AG20443 (cell line): ENCODE results near the gene B3GLCT.
"Not testable (repeated sequence)": the region's sequence is repeated elsewhere in the genome, so short reads cannot be mapped to it uniquely, and the experiment has no call there.

Source experiments
- DNase-seq: peaks from one replicate; pipeline ENCODE4 v3.0.0; 2012; ENCODE audit warnings: low spot score, mixed read lengths

Gene B3GLCT

DNA sequence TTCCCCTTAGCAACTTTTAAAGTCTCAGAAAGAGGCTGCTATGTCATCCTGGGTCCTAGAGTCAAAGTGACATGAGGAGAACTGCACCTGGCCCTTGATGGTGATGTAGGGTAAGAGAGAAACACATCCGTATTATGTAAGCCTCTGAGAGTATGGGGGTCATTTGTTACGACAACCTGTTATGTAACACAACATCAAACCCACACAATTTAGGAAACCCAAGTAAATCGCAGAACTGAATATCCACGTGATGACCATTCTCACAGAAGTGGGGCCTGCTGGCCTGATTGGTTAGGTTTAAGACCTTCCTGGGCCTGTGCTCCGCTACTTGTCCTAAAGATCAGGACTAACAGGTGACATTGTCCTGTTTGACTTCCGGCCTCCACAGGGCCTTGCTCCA lies 15.3 kb upstream of the B3GLCT start:
- DNase-seq, result no peak

- DNase-seq, result no peak
Measured at GRCh38 chr13:31184981-31185645, 14.7 kb upstream of the B3GLCT start.

- DNase-seq, result no peak
Measured at GRCh38 chr13:31191748-31192147, 8.0 kb upstream of the B3GLCT start.

- no peak for DNase-seq
Measured at GRCh38 chr13:31192306-31192705, 7.5 kb upstream of the B3GLCT start.

DNA sequence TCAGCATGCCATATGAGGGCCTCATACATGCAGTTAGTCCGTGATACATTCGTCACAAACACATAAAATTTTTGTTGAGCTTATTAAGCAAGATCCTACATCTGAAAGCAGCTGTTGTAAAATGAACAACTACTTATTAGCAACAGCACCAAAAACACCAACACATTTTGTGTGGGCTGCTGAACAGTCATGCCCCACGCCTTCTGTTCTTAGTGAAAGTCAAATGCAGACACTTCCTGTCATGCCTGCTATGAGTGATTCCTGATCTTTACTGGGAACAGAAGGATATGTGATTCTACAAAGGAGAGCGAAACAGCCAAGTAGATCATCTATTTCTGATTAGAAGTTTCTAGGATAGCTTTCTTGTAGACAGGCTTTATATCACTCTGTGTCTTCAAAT lies 4.2 kb upstream of the B3GLCT start:
- no peak for DNase-seq

DNA sequence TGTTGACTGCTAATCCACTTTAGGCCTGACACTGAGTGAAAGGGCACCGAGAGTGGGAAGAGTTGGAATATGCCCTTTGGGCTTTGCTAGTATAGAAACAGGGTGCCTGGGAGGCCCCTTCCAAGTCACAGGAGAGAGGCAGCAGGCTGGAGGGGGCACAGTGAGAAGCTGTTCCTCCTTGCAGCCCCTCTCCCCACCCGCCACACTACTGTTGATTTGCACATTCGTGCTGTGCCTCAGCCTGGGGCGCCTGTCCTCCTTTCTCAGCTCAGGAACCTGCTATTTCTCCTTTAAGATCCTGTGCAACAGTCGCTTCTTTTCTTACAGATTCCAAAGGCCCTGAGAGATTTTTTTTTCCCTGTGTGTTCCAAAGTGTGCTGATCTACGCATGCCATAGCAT lies 2.8 kb upstream of the B3GLCT start:
- no peak for DNase-seq

- no peak for DNase-seq
Measured at GRCh38 chr13:31198519-31198918, 1.3 kb upstream of the B3GLCT start.

DNA sequence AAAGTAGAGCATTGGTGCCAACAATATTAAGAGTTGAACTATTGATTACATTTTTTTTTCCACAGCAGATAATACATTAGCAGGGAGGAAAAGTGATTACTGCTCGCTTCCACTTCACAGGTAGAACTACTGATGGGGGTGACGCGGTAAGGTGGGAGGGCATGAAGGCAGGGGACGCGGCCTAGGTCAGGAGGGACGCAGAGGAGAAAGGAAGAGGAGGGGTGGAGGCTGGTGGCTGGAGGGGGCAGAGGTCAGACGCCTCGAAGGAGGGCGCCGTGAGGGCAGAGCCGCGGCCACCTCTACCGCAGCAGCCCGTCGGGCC lies 287 bp upstream of the B3GLCT start:
- DNase-seq, result no peak

DNA sequence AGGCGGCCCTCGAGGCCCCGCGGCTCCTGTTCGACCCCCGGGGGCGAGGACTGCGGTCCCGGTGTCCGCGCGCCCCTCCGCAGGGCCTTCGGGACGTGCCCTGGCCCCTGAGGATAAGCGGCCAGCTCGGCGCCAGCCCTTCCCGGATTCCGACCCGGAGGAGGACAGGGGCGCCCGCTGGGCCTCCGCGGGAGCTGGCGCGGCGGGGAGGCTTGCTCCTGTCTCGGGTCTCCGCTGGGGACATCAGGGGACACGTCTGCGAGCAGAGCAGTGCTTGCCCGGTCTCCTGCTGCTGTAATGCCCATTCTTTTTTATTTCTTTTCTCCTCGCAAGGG lies 829 bp downstream of the B3GLCT start:
- DNase-seq, result no peak

DNA sequence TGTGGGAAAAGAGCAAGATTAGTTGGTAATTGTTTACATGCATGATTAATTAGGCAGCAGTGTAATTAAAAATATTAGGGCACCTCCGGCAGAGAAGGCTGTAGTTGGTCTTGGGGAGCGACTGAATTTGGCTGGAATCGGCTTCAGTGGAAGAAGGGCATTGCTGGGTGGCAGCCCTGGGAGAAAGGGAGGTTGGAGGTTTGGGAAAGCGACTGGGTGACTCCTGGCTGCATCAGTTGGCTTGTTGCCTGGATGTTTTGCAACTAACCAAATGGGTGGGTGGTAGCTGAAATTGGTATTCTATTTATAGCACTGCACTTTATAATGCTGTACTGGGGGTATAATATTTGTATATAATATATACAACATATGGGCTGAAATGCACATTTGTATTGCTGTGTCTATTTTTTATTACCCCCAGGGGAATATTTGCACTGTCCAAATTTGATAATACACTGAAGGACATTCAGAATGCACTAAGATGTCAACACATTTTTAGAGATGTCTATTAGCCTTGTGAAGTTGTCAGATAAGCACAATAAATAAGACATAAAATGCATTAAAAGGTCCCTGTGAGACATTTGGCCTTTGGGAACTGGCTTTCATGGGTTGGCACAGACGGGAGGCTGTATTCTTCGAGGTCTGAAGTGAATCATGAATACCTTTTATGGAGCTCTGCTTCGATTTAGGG lies 1.7 kb downstream of the B3GLCT start:
- peak; percentile 44 for DNase-seq

GRCh38 chr13:31204592-31204991 lies 4.8 kb downstream of the B3GLCT start:
- DNase-seq, result peak; percentile 61

DNA sequence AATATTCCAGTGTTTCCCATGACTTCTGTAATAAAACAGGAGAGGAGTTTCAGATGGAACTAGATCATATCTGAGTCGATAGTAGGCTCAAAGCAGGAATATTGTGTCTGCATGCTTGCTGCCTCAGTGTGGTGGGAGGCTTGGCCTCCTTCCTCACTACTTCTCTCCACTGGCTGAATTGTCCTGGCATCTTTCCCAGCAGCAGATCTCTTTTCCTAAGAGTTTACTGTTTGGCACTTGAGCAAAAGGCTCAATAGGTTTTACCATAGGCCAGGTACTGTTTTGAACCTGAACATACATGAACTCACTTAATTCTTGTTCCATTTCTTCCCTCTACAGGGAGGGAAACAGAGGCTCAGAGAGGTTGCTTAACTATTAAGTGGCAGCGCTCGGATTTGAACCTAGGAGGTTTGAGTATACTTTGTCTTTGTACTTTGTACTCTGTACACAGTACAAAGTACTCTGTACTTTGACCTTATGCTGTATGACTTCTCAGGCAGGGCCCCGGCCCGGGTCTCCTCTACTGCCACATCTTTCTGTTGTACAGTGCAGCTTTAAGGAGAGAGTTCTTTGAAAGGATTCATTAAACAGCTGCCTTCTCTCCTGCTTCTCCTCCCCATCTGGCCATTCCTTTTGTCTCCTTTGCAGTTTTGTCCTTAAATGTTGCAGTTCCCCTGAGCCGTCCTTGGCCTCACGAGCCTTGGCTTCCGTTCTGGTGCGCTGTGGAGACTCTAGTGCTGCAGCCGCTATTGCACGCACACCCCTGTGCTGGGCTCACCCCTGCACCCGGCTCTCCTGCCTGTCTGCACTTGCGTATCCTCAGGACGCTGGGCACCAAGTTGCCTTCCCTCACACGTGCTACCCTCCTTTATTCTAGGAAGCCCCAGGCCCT lies 8.1 kb downstream of the B3GLCT start:
- peak; percentile 47 for DNase-seq

- no peak for DNase-seq
Measured at GRCh38 chr13:31208559-31209122, 8.9 kb downstream of the B3GLCT start.

DNA sequence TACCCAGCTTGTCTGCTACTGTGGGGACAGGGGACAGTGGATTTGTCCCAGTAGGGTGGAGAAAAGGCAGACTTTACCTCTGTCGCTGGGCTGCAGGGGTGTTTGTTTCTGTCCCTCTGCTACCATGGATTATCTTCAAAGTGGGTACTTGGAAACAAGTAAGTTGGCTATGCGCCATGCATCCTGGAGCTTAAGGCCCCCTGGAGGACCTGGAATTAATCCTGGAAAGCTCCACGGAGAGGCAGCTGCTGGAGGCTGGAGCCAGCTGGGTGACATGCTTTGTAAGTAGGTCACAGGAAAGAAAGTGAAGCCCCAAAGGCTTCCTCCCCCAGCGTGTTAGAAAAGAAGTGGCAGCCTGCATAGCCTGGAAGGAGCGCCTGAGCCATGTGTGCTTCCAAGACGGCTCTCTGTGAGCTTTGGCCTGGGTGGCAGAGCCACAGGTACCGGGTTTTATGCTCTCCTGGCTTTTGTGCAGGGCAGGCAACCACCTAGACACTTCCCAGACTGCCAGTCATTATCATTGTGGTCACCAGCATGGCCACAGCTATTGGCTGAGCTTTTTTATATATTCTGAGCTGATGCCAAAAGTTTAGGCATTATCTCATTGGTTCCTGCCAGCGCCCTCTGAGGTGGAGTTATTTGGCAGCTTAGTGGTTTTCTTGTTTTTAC lies 9.5 kb downstream of the B3GLCT start:
- DNase-seq, result peak; percentile 73

- DNase-seq, result no peak
Measured at GRCh38 chr13:31209841-31210210, 10.1 kb downstream of the B3GLCT start.

GRCh38 chr13:31213651-31214289 lies 14.0 kb downstream of the B3GLCT start:
- DNase-seq, result peak; percentile 20

- no peak for DNase-seq
Measured at GRCh38 chr13:31214435-31214834, 14.7 kb downstream of the B3GLCT start.

DNA sequence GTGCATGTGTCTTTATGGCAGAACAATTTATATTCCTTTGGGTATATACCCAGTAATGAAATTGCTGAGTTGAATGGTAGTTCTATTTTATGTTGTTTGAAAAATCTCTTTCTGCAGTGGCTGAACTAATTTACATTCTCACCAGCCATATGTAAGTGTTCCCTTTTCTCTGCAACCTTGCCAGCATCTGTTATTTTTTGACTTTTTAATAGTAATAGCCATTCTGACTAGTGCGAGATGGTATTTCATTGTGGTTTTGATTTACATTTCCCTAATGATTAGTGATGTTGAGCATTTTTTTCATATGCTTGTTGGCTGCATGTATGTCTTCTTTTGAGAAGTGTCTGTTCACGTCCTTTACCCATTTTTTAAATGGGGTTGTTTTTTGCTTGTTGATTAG lies 17.1 kb downstream of the B3GLCT start:
- not testable (repeated sequence) for DNase-seq

DNA sequence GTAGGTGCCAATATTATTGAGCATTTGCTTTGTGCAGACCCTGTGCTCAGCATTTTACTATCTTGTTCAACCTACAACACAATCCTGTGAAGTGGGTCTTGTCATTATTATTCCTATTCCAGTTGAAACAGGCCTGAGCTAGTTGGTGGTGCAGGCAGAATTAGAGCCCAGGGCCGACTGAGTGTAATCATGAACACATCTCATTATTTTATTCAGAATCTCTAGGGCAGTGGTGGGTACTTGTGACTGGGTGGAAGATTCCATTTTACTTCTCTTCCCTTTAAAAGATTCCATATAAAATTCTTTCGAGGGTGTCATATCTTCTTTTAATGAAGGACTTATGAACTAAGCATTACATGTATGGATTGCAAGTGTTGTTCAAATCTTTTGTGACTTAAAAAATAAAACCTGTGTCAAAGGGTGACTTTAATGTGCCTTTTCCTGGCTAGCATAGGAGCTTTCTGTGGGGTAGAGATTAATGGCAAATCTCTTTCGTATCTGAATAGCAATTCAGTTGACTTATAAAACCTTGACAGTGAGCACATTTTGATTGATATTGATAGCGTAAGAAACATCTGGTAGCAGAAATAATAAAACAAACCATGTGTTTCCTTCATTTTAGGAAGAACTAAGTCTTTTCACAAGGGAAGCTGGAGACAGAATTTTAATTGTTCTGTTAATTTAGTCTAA lies 20.3 kb downstream of the B3GLCT start:
- DNase-seq, result no peak

DNA sequence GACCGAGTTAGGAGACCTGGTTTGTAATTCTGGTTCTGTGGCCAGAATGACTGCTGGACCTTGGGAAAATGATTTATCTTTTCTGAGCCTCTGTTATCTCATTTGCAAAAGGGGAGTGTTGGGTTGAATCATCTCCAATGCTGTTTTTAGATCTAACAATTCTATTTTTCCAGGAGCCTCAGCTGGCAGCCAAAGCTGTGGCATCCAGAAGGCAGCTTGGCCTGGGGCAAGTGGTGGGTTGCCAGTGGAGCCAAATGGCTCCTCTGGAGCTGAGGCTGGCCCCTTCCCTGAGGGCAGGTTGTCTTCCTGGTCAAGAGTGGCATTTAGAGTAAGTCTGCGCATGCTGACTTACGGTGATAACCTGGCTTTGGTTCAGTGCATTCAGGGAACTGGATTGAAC lies 21.3 kb downstream of the B3GLCT start:
- DNase-seq, result no peak

- DNase-seq, result no peak
Measured at GRCh38 chr13:31223215-31223614, 23.4 kb downstream of the B3GLCT start.
